ENCODE results near the gene C1orf115.

C1orf115 gene

GRCh38 chr1:220694866-220695382 lies 4.8 kb downstream of the C1orf115 start:
- no peaks in the 10 kb centered on the region for H4K20me1 ChIP-seq (ENCODE audit: insufficient read depth, low read length)
- no peaks in the 10 kb centered on the region for H3K9me3 ChIP-seq (ENCODE audit: insufficient read depth, low read length)
- no peaks in the 10 kb centered on the region for H3K36me3 ChIP-seq (replicated peaks; ENCODE audit: low read depth, low read length)
- H3K27ac ChIP-seq (ENCODE audit: low read length): no peak overlapping the region
- H3K27me3 ChIP-seq (ENCODE audit: low read depth, low read length): no peaks in the 10 kb centered on the region; the same call in 1 of the 2 replicates
- TF ChIP-seq EZH2phosphoT487 (IDR thresholded peaks at IDR 0.05; ENCODE audit: low read depth): no peak
- TF ChIP-seq, protein P1, sequence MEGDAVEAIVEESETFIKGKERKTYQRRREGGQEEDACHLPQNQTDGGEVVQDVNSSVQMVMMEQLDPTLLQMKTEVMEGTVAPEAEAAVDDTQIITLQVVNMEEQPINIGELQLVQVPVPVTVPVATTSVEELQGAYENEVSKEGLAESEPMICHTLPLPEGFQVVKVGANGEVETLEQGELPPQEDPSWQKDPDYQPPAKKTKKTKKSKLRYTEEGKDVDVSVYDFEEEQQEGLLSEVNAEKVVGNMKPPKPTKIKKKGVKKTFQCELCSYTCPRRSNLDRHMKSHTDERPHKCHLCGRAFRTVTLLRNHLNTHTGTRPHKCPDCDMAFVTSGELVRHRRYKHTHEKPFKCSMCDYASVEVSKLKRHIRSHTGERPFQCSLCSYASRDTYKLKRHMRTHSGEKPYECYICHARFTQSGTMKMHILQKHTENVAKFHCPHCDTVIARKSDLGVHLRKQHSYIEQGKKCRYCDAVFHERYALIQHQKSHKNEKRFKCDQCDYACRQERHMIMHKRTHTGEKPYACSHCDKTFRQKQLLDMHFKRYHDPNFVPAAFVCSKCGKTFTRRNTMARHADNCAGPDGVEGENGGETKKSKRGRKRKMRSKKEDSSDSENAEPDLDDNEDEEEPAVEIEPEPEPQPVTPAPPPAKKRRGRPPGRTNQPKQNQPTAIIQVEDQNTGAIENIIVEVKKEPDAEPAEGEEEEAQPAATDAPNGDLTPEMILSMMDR (IDR thresholded peaks at IDR 0.05; ENCODE audit: low read depth, low read length): no peak
- no peaks in the 10 kb centered on the region for H3K79me2 ChIP-seq (ENCODE audit: low read length)
- no peaks in the 10 kb centered on the region for H3K4me1 ChIP-seq (ENCODE audit: low read length)
- H3K9ac ChIP-seq (ENCODE audit: low read length): no peak overlapping the region
- no peak overlapping the region for H2AFZ ChIP-seq (ENCODE audit: low read depth, low read length)
- no peak overlapping the region for H3K4me3 ChIP-seq (ENCODE audit: low read length)
- no peak overlapping the region for H3K4me2 ChIP-seq (ENCODE audit: low read length)

DNA sequence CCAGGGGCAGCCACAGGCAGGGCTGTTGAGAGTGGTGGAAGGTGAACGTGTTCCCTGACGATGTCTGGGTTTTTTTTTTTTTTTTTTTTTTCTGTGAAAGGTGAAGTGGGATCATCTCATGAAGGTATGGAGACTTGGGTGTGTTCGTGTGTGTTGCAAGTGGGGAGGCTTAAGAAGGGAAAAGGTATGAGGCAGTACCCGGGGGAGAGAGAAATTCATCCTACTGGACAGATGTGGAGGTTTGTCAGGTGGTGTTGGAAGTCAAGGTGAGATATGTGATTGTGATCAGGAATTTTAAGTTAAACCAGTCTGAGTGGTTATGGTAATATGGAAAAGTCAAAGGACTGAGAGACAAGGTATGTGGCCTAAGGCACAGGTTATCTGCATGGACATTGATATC lies 5.3 kb downstream of the C1orf115 start:
- no peaks in the 10 kb centered on the region for H3K4me1 ChIP-seq (ENCODE audit: low read length)
- TF ChIP-seq EZH2phosphoT487 (IDR thresholded peaks at IDR 0.05; ENCODE audit: low read depth): no peak
- TF ChIP-seq, protein P1 (IDR thresholded peaks at IDR 0.05; ENCODE audit: low read depth, low read length): no peak
- H3K36me3 ChIP-seq (replicated peaks; ENCODE audit: low read depth, low read length): no peaks in the 10 kb centered on the region
- no peak overlapping the region for H3K9ac ChIP-seq (ENCODE audit: low read length)
- no peak overlapping the region for H3K4me2 ChIP-seq (ENCODE audit: low read length)
- H4K20me1 ChIP-seq (ENCODE audit: insufficient read depth, low read length): no peaks in the 10 kb centered on the region
- no peak overlapping the region for H3K27ac ChIP-seq (ENCODE audit: low read length)
- H3K4me3 ChIP-seq (ENCODE audit: low read length): no peak overlapping the region
- H3K79me2 ChIP-seq (ENCODE audit: low read length): no peaks in the 10 kb centered on the region
- no peaks in the 10 kb centered on the region for H3K9me3 ChIP-seq (ENCODE audit: insufficient read depth, low read length)
- no peaks in the 10 kb centered on the region; the same call in 1 of the 2 replicates for H3K27me3 ChIP-seq (ENCODE audit: low read depth, low read length)
- no peak overlapping the region for H2AFZ ChIP-seq (ENCODE audit: low read depth, low read length)

DNA sequence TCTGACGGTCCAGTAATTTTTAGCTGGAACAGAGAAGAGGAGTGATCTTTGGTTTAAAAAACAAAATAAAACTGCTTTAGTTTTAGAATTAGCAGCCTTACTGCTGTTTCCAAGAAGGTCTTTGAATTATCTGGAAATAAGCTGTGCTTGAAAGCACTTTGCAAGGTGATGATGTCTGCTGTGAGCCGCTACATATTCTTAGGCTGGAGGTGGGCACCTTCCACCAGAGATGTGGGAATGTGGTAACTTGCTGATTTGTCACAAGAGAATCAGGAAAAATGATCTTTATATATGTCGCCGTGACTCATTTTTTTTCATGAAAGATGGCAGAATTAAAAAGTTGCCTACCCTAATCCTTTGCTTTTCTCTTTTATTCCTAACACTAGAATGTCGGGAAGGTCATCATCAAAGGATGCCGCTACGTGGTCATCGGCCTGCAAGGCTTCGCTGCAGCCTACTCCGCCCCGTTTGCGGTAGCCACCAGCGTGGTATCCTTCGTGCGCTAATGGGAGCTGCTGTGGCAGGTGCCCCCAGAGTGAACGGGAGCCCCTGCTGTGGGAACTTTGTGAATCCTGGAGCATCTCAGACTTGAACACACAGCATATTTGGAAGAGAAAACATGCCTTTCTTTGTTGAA lies 6.2 kb downstream of the C1orf115 start:
- Histone ChIP-seq H3K4me3 (ENCODE audit: low read length) (no peak overlapping the region), H3K27ac (ENCODE audit: low read length) (no peak overlapping the region), H3K4me1 (ENCODE audit: low read length) (no peaks in the 10 kb centered on the region), H2AFZ (ENCODE audit: low read depth, low read length) (no peak overlapping the region), H3K9ac (ENCODE audit: low read length) (no peak overlapping the region), H3K27me3 (ENCODE audit: low read depth, low read length) (no peaks in the 10 kb centered on the region; the same call in 1 of the 2 replicates), H3K79me2 (ENCODE audit: low read length) (no peaks in the 10 kb centered on the region), H3K9me3 (ENCODE audit: insufficient read depth, low read length) (no peaks in the 10 kb centered on the region), H4K20me1 (ENCODE audit: insufficient read depth, low read length) (no peaks in the 10 kb centered on the region), H3K36me3 (replicated peaks; ENCODE audit: low read depth, low read length) (no peaks in the 10 kb centered on the region), H3K4me2 (ENCODE audit: low read length) (no peak overlapping the region)
- no peak for TF ChIP-seq EZH2phosphoT487 (IDR thresholded peaks at IDR 0.05; ENCODE audit: low read depth)
- TF ChIP-seq, protein P1 (IDR thresholded peaks at IDR 0.05; ENCODE audit: low read depth, low read length): no peak

DNA sequence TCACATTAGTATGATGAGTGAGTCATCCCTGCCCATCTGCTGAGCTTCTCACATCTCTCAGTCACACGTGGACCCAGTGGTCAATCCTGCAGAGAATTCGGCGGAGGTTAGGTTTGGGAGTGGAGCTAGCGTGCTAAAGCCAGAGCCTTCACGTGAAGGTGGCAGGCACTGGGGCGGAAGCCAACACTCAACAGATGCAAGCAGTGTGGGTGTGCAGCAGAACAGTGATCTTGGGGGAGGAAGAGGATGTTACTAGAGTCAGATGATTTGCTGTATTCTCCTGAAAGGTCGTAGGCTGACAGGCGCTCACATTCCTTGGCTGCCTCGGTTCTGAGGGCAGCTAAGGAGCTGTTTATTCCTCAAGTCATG lies 6.7 kb downstream of the C1orf115 start:
- no peak overlapping the region for H3K4me2 ChIP-seq (ENCODE audit: low read length)
- H3K4me1 ChIP-seq (ENCODE audit: low read length): no peaks in the 10 kb centered on the region
- no peaks in the 10 kb centered on the region for H4K20me1 ChIP-seq (ENCODE audit: insufficient read depth, low read length)
- no peak overlapping the region for H3K9ac ChIP-seq (ENCODE audit: low read length)
- TF ChIP-seq, protein P1 (IDR thresholded peaks at IDR 0.05; ENCODE audit: low read depth, low read length): no peak
- TF ChIP-seq EZH2phosphoT487 (IDR thresholded peaks at IDR 0.05; ENCODE audit: low read depth): no peak
- H3K79me2 ChIP-seq (ENCODE audit: low read length): no peaks in the 10 kb centered on the region
- H2AFZ ChIP-seq (ENCODE audit: low read depth, low read length): no peak overlapping the region
- H3K27ac ChIP-seq (ENCODE audit: low read length): no peak overlapping the region
- no peak overlapping the region for H3K4me3 ChIP-seq (ENCODE audit: low read length)
- no peaks in the 10 kb centered on the region for H3K9me3 ChIP-seq (ENCODE audit: insufficient read depth, low read length)
- no peaks in the 10 kb centered on the region; the same call in 1 of the 2 replicates for H3K27me3 ChIP-seq (ENCODE audit: low read depth, low read length)
- no peaks in the 10 kb centered on the region for H3K36me3 ChIP-seq (replicated peaks; ENCODE audit: low read depth, low read length)
